ENCODE results near the gene NDUFB10.

DNA sequence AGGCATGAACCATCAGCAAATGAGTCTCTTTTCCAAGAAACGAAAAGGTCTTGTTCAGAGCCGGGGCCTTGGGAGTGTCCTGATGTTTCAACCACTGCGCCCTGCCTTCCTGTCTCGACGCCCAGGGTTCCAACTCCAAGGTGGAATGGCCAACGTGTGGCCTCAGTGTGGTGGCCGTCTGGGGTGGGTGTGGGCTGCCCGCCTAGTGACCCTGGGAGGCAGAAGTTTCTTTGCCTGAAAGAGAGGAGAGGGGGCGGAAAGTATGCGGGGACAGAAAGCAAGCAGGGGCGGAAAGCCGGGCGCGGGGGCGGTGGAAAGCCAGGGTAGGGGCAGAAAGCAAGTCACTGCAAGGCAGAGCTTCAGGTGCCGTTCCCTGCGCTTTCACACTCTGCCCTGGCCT is 20.4 kb upstream of the NDUFB10 start:
- TF ChIP-seq ZNF384 (IDR thresholded peaks at IDR 0.05): no peak
- TF ChIP-seq SUZ12 (IDR thresholded peaks at IDR 0.05): no peak

Measured in HEK293T (cell line).